ENCODE data around the gene SRRD.

Gene SRRD

GRCh38 chr22:26463688-26464087 lies 20.0 kb upstream of the SRRD start:
- no peak for TF ChIP-seq ZNF274 (IDR thresholded peaks at IDR 0.05; ENCODE audit: low read depth, low read length)
- no peak overlapping the region for H3K4me3 ChIP-seq (ENCODE audit: low read length)

DNA sequence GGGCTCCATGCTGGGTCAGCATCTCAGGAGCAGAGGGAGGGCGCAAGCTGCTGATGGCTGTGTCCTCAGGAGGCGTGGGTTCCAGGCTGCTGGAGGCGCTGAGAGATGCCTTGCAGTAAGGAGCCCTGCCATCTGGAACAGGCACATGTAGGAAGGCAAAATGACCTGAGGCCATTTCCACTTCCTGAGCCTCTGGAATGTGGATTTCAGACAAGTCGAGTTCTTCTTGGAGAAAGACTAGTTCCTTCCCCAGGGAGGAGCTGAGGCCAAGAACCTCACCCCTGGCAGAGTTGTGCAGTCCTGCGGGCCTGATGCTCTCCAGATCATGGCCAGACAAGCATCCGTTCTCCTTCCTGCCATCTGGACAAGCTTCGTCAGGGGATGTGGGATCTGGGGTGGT lies 19.4 kb upstream of the SRRD start:
- H3K4me3 ChIP-seq (ENCODE audit: low read length) = no peak overlapping the region
- TF ChIP-seq ZNF274 (IDR thresholded peaks at IDR 0.05; ENCODE audit: low read depth, low read length) = no peak

- no peak for TF ChIP-seq ZNF274 (IDR thresholded peaks at IDR 0.05; ENCODE audit: low read depth, low read length)
- H3K4me3 ChIP-seq (ENCODE audit: low read length) = no peak overlapping the region
These were observed 17.5 kb upstream of the SRRD start for GRCh38 chr22:26466196-26466595.

DNA sequence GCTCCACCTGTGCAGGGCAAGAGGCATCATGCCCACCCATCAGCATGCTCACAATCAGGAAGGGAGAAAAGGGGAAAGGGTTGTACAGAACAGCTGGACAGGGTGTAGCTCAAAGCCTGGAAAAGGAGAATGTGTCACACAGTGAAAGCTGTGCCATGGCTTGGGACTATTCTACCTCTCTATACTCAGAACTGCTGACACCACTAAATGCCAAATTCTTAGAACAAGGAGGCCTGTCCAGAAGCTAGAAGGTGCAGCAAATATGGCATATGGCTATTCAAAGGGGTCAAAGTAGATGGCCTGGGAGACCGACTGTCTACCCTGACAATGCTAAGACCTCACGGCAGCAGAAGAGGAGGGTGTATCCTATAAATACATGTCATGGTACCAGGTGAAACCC lies 12.9 kb upstream of the SRRD start:
- no peak for TF ChIP-seq ZNF274 (IDR thresholded peaks at IDR 0.05; ENCODE audit: low read depth, low read length)
- H3K4me3 ChIP-seq (ENCODE audit: low read length) = no peak overlapping the region

- no peak overlapping the region for H3K4me3 ChIP-seq (ENCODE audit: low read length)
These were observed 12.2 kb upstream of the SRRD start for GRCh38 chr22:26471522-26471921.

DNA sequence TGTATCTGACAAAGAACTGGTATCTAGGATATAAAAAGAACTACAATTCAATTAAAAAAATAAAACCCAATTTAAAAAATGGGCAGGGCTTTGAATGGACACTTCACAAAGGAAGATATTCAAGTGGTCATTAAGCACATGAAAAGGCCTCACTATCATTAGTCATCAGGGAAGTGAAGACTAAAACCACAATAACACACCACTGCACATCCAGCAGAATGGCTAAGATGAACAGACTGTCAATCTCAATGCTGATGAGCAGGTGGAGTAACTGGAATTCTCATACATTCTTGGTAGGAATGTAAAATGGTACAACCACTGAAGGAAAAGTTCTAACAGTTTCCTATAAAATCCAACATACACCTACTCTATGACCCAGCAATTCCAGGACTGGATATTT lies 9.0 kb upstream of the SRRD start:
- H3K4me3 ChIP-seq (ENCODE audit: low read length) = no peak overlapping the region
- TF ChIP-seq ZNF274 (IDR thresholded peaks at IDR 0.05; ENCODE audit: low read depth, low read length) = no peak

More at GRCh38 chr22:26471522-26471921, 12.2 kb upstream of the SRRD start:
- TF ChIP-seq ZNF274 (IDR thresholded peaks at IDR 0.05; ENCODE audit: low read depth, low read length) = no peak

- H3K4me3 ChIP-seq (ENCODE audit: low read length) = no peak overlapping the region
- no peak for TF ChIP-seq ZNF274 (IDR thresholded peaks at IDR 0.05; ENCODE audit: low read depth, low read length)
These were observed 6.9 kb upstream of the SRRD start for GRCh38 chr22:26476705-26477340.

DNA sequence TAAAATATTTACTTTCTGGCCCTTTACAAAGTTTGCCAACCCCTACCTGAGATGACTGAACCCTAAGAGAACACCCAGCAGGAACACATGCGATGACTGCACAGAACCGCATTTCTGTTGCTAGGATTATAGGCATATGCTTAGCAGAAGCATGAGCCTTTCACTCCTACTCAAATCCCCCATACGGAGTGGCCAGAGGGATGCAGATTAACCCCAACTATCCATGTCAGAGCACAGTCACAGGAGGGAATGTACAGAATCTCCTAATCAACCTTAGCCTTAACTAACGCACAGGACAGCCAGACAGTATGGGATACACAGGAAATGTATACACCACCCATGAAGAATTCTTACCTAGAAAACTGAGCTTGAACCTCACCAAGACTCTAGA lies 6.3 kb upstream of the SRRD start:
- no peak for TF ChIP-seq ZNF274 (IDR thresholded peaks at IDR 0.05; ENCODE audit: low read depth, low read length)
- no peak overlapping the region for H3K4me3 ChIP-seq (ENCODE audit: low read length)

- peak overlapping the region; percentile 80 for H3K4me3 ChIP-seq (ENCODE audit: low read length)
- TF ChIP-seq ZNF274 (IDR thresholded peaks at IDR 0.05; ENCODE audit: low read depth, low read length) = no peak
These were observed 4.5 kb upstream of the SRRD start for GRCh38 chr22:26479043-26479791.

- H3K4me3 ChIP-seq (ENCODE audit: low read length) = peak overlapping the region; percentile 80
- TF ChIP-seq ZNF274 (IDR thresholded peaks at IDR 0.05; ENCODE audit: low read depth, low read length) = no peak
These were observed 3.7 kb upstream of the SRRD start for GRCh38 chr22:26479792-26480610.

- TF ChIP-seq ZNF274 (IDR thresholded peaks at IDR 0.05; ENCODE audit: low read depth, low read length) = no peak
- no peak overlapping the region; the same call in 1 of the 2 replicates for H3K4me3 ChIP-seq (ENCODE audit: low read length)
These were observed 3.1 kb upstream of the SRRD start for GRCh38 chr22:26480611-26480932.

DNA sequence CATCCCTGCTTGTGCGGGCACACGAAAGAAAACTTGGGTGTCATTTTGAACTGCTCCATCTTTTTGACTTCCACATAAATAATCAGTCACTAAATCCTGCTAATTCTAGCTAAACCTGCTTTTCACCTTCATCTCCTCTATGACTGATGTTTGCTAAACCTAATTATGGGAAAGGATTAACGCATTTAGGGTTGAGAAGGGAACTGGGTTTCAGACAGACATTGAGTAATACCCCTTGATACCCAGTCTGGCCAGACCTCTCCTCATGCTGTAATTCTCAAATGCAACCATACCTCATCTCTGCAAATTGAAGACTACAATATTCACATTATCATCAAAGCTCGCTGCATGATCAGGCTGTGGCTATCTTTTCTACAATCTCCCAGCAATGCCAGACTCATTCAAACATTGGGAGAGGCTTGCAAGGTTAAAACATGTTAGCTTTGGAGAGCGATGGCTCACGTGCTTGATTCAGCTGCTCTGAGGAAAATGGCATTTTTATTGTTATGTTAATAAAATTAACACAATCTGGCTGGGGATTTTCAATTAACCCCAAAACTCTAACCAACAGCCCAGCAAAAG lies 2.5 kb upstream of the SRRD start:
- H3K4me3 ChIP-seq (ENCODE audit: low read length) = peak overlapping the region; percentile 8; the same call in 1 of the 2 replicates
- no peak for TF ChIP-seq ZNF274 (IDR thresholded peaks at IDR 0.05; ENCODE audit: low read depth, low read length)

- TF ChIP-seq ZNF274 (IDR thresholded peaks at IDR 0.05; ENCODE audit: low read depth, low read length) = no peak
- H3K4me3 ChIP-seq (ENCODE audit: low read length) = peak overlapping the region; percentile 8; the same call in 1 of the 2 replicates
These were observed 2.0 kb upstream of the SRRD start for GRCh38 chr22:26481694-26482093.

DNA sequence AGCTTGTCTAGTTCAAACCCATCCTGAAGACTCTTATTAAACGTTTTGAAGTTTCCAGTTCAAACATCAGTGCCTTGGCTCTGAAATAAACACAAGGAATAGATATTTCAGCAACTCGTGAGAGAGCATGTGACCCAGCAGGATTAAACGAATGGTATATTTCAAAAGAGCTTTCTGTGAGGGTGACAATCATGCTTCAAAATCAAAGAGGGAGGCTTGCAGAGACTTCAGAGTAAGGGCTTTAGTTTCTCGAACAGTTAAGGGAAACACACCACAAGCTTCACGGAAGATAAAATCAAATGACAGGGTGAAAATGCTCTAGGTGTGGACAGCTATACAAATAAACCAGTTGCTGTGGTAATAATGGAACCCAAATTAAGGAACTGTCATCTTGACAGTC lies 1.5 kb upstream of the SRRD start:
- TF ChIP-seq ZNF274 (IDR thresholded peaks at IDR 0.05; ENCODE audit: low read depth, low read length) = no peak
- peak overlapping the region; percentile 15; the same call in 1 of the 2 replicates for H3K4me3 ChIP-seq (ENCODE audit: low read length)
